MV-4-11 (cell line): ENCODE measurements around the gene ULK4.

Experiments
- DNase-seq: peaks from one replicate; lab custom pipeline; 2025; lab: John Stamatoyannopoulos, UW

ULK4 gene

GRCh38 chr3:41260063-41260450 is 701.8 kb downstream of the ULK4 start:
- DNase-seq = no peak

- no peak for DNase-seq
Observed at GRCh38 chr3:41259449-41260062, 702.3 kb downstream of the ULK4 start.

DNA sequence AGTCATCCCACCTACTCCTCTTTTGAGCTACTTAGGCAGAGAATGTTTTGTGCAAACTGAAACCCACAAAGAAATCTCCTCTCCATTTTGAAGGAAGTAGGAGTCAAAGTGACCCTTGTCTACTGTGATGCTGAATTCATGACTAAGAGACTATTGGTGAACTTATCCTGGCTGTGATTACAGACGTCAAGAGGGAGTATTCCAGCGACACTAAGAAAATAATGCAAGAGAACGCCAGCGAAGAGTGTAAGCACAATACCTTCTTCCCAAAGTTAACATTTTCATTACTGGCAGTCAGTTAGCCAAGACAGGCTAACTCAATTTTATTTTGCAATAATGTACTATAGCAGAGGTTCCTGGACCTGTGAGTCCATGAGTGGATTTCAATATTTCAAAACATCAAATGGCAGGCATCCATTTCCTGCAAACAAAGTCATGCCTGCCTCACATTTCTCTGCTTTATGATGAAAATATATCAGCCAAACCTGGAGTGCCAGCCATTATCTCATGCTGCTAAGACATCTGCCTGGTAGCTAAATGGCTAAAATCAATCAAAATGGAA is 703.6 kb downstream of the ULK4 start:
- DNase-seq = no peak

DNA sequence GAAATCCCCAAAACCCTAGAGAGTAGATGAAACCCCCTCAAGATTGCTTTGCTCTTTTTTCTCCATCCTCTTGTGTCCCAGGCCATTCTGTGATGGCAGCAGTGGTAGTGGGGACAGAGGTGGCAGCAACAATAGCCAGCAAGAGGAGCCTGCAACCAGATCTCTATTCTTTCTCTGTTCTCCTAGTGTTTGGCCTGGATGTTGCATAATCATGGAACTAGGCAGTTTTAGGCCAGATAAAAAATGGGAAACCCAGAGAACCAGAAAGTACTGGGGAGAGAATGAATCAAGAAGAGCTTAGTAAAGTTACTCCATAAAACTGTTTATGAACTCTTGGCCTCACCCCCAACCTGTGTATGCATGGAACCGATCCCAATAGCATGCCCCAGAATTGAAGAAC is 710.3 kb downstream of the ULK4 start:
- no peak for DNase-seq

DNA sequence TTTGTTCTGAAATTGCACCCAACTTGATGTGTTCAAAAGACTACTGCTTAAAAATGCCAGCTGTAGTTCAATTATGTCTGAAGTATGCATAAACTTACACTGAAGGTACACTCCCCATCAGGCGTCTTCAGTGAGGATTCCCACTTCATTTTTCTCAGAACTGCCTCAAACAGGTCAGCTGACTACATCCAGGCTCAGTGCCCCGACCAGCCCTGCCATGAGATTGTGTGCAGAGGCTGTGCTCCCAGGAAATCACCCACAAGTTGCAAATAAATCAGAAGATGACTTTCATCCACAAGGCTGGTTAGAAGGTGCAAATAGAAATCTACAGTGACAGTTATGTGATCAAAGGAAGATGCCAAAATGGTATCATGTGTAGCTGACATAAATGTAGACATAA is 711.1 kb downstream of the ULK4 start:
- no peak for DNase-seq

- DNase-seq = no peak
Observed at GRCh38 chr3:41249318-41249717, 712.6 kb downstream of the ULK4 start.

GRCh38 chr3:41248525-41248924 is 713.4 kb downstream of the ULK4 start:
- DNase-seq = no peak

DNA sequence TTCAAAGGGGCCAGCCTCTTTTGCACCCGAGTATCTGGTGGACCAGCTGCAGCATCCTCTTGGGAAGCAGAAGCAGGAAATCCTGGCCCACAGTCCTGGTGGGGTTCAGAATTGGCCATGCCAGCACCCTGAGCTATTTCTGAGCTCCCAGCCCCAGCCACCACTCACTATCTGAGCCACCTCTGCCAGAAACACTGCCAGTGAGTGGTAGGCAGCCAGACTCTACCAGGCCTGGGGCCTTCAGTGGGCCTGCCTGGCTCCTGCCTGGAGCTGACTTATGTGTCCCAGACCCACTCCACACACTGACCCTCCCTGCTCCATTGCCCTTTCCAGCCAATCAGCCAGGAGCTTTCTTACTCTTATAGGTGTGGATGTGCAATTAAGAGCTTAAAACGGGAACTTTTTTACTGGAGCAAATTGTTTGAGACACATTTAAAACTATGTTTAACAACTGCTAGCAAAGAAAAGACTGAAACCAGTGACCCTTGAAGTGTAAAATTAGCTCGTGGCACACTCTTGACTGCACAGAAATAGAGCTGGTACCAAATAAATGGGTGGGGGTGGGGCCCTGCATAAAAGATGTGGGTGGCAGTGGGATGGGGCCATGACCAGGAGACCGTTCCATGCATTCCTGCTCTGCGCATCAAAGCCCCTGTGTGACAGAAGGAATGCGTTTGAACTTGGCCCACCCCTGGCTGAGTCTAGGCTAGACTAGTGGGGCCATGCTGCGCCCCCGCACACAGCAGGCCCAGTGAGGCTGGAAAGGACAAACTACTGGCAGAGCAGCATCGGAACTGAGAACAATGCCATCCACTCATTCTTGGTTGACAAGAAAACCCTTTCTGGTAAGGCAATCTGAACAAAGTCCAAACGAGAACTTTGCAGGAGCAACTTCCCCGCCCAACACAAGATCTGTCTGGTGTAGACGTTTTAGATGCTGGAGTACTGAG is 714.6 kb downstream of the ULK4 start:
- no peak for DNase-seq

GRCh38 chr3:41244620-41245336 is 717.1 kb downstream of the ULK4 start:
- DNase-seq = no peak

GRCh38 chr3:41243183-41243582 is 718.7 kb downstream of the ULK4 start:
- no peak for DNase-seq

- DNase-seq = no peak
Observed at GRCh38 chr3:41241800-41242571, 719.9 kb downstream of the ULK4 start.

GRCh38 chr3:41241161-41241560 is 720.7 kb downstream of the ULK4 start:
- no peak for DNase-seq

- DNase-seq = no peak
Observed at GRCh38 chr3:41239587-41239986, 722.3 kb downstream of the ULK4 start.

DNA sequence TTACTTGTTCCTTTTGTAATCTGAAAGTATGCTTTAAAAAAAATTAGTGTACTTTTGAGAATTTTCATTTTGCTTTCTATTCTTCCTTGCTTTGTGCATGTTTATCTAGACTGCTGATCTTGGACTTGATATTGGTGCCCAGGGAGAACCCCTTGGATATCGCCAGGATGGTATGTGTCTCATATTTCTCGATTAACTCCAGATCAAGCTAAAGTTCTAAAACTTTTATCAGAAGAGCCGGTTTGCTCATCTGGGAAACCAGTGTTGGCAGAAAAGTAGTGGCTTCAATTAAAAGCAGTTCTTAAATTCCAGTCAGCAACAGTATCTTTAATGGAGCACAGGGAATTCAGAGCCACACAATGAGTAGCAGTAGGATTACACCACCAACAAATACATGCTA is 724.0 kb downstream of the ULK4 start:
- no peak for DNase-seq

DNA sequence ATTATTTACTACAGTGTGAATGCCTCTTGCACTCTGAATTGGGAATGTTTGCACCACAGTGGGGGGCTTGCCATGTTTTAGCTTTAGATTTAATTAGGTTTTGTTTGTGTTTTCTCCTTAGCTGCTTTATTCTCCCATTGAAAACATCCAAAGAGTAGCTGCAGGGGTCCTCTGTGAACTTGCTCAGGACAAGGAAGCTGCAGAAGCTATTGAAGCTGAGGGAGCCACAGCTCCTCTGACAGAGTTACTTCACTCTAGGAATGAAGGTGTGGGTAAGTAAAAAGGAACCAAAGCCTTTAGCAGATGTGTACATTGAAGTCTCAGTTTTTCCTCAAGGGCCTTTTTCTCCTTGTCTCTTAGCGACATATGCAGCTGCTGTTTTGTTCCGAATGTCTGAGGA is 725.7 kb downstream of the ULK4 start:
- DNase-seq = no peak

DNA sequence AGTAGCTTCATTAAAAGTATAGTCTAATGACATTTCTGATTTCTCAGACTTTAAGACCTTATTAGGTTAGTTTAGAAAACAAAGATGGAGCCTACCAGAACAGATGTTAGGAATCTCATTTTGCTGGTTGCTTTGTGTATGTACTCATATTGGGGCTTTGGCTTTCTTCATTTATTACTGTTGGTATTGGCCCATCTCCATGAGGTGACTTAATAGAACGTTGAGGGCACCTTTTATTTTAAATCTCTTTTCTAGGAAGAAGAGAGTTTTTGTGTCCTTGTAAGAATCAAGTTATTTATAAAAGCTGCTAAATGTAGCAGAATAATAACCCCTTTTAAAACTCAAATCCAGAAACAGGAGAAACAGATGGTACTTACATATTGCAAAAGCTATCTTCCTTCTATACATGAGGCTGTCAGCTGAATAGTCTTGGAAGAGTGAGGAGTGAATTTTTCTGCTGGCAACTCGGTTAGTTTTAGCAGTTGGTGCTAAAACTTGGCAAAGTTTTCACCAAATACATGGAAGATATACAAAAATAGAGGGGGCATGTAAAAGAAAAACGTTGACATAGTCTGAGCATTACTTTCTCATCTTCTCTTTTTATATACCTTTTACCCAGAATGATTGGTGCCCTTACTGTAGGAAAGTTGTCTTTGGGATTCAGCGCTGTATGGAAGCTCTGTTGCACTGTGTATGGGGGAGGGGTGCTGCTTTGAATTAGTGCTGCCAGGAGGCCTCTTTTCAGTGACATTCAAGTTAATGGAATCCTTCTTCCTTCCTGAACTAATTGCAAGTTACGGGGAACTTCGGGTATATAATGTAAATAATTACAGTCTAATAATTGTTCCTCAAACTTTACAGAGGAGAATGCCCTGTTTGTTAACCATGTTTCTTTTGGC is 726.8 kb downstream of the ULK4 start:
- DNase-seq = no peak

DNA sequence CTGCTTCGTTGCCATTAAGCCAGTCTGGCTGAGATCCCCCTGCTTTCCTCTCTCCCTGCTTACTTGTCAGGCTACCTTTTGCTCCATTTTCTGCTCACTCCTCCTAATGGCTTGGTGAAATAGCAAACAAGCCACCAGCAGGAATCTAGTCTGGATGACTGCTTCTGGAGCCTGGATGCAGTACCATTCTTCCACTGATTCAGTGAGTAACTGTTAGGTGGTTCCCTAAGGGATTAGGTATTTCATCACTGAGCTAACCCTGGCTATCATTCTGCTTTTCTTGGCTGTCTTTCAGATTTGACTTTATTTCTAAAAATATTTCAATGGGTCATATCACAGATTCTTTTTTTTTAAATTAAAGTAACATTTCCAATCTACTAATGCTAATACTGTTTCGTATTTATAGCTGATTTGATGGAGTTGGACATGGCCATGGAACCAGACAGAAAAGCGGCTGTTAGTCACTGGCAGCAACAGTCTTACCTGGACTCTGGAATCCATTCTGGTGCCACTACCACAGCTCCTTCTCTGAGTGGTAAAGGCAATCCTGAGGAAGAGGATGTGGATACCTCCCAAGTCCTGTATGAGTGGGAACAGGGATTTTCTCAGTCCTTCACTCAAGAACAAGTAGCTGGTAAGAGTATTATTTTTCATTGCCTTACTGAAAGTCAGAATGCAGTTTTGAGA is 737.6 kb downstream of the ULK4 start:
- no peak for DNase-seq

DNA sequence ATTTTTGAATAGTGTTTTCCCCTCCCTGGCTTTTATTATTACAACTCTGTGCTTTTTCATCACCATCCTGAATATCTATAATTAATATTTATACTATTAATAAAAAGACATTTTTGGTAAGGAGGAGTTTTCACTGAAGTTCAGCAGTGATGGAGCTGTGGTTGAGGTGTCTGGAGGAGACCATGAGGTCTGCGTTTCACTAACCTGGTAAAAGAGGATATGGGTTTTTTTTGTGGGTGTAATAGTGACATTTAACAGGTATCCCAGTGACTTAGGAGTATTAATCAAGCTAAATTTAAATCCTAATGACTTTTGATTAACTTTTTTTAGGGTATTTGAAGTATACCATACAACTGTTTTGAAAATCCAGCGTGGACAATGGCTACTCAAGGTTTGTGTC is 738.2 kb downstream of the ULK4 start:
- no peak for DNase-seq

- no peak for DNase-seq
Observed at GRCh38 chr3:41223078-41223477, 738.8 kb downstream of the ULK4 start.

DNA sequence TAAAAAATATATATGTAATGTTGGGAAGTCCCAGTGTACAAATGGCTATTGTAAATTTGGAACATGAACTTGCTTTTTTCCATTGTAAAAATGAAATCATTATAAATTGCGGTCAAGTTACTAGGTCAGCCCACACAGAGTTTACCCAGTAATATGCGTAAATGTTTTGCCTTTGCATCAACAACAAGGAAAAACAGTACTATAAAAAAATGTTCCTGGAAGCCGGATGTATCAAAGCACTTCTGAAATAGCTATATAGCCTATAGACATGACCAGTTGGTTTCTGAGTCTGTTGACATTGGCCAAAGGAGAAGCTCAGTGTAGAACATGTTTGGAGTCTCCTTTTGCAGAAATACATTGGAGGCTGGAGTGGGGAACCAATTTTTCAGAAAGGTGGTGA is 739.4 kb downstream of the ULK4 start:
- no peak for DNase-seq
